Measurements from ENCODE around the gene RBM39.
A peak's percentile ranks its signal among the peaks of the same experiment; 100 is the strongest.

Gene RBM39

GRCh38 chr20:35702824-35703695 is 39.0 kb downstream of the RBM39 start:
- no peak for TF ChIP-seq CTCF (conservative IDR thresholded peaks at IDR 0.05; ENCODE audit: control insufficient read depth, insufficient read depth, low read depth, low read length)
- no peak overlapping the region for H3K4me3 ChIP-seq (ENCODE audit: control insufficient read depth, low read depth, low read length)
- DNase-seq (ENCODE audit: low read depth), result no peak

GRCh38 chr20:35702051-35702823 is 39.8 kb downstream of the RBM39 start:
- no peak for TF ChIP-seq CTCF (conservative IDR thresholded peaks at IDR 0.05; ENCODE audit: control insufficient read depth, insufficient read depth, low read depth, low read length)
- peak; percentile 92 for DNase-seq (ENCODE audit: low read depth)

DNA sequence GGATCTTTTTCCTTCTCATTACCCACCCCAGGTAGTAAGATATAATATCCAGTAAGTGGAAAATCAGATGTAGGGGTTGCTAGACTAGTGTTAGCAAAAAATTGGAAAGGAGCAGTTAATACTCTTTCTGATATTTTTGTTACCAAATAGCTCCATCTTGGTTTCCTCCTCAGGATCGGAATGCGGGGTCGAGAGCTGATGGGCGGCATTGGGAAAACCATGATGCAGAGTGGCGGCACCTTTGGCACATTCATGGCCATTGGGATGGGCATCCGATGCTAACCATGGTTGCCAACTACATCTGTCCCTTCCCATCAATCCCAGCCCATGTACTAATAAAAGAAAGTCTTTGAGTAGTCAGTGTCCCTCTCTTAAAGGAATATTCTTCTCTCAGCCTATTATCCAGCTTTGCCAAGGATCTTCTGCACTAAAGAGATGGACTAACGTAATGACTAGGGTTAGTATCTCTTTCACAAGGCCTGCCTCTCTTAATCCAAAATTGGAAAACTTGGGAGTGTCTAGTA is 41.4 kb downstream of the RBM39 start:
- H3K4me3 ChIP-seq (ENCODE audit: control insufficient read depth, low read depth, low read length), result no peak overlapping the region
- no peak for DNase-seq (ENCODE audit: low read depth)
- no peak for TF ChIP-seq CTCF (conservative IDR thresholded peaks at IDR 0.05; ENCODE audit: control insufficient read depth, insufficient read depth, low read depth, low read length)

More at GRCh38 chr20:35702051-35702823, 39.8 kb downstream of the RBM39 start:
- no peak overlapping the region for H3K4me3 ChIP-seq (ENCODE audit: control insufficient read depth, low read depth, low read length)

GRCh38 chr20:35699957-35700624 is 42.0 kb downstream of the RBM39 start:
- no peak for TF ChIP-seq CTCF (conservative IDR thresholded peaks at IDR 0.05; ENCODE audit: control insufficient read depth, insufficient read depth, low read depth, low read length)
- no peak for DNase-seq (ENCODE audit: low read depth)
- peak overlapping the region; percentile 97 for H3K4me3 ChIP-seq (ENCODE audit: control insufficient read depth, low read depth, low read length)

DNA sequence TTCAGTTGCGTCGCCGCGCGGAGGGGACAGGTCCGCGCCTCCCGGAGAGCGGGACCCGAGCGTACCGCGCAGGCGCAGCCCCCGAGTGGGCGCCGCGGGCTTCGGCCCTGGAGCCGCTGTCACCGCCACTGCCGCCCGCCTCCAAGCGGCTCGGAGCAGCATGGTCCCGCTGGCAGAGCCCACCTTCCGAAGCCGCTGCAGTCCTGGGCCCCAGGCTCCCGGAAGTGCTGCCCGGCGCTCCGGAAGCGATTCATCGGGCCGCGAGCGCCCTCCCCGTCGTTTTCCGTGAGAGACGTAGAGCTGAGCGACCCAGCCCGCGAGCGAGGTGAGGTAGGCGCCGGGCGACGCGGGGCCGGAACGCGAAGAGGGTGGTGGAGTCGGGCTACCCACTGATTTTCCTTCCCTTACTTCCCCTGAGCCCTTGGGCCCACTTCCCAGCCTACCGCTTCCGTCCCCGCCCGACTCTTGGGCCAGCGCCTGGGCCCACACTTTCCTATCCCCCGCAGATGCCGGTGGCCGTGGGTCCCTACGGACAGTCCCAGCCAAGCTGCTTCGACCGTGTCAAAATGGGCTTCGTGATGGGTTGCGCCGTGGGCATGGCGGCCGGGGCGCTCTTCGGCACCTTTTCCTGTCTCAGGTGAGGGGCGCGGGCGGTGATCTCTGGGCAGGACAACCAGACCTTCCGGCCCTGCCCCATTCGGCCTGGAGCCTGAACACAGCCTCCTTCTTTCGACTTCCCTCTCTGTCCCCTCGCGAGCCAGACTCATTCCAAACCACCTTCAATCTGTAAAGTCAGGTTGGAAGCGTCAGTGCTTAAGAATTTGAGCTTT is 42.7 kb downstream of the RBM39 start, which contains the start of the genes NFS1 and ROMO1:
Gene NFS1 (minus strand): TSS at position 226 of the 830 bp plus-strand sequence. CDS start 64 bp downstream, at position 162.
Gene ROMO1 (plus strand): TSS at position 279 of the 830 bp plus-strand sequence. CDS start 228 bp downstream, at position 507.
- peak; percentile 71 for DNase-seq (ENCODE audit: low read depth)
- H3K4me3 ChIP-seq (ENCODE audit: control insufficient read depth, low read depth, low read length), result peak within 1 kb of the TSS; percentile 97
- TF ChIP-seq CTCF (conservative IDR thresholded peaks at IDR 0.05; ENCODE audit: control insufficient read depth, insufficient read depth, low read depth, low read length), result no peak

Data from fibroblast of mammary gland (primary cell).